ENCODE measurements around the gene DNAH1. TPM values are rescaled to one million over a fixed set of nuclear protein-coding genes. Genes with fewer than 3 reads are reported as not detected.

The DNAH1 gene
- polyA plus RNA-seq, 1 donor (not counting 4 experiments of a cell fraction or from before 2014, with no cell fraction given): 0.33 TPM

GRCh38 chr3:52295671-52296208 is 20.4 kb upstream of the DNAH1 start:
- FAIRE-seq (no peak), DNase-seq (ENCODE audit: low read depth, low spot score) (no peak)
- Histone ChIP-seq H3K4me2 (ENCODE audit: control insufficient read depth, extremely low read depth, insufficient read depth, low read depth, low read length) (no peak overlapping the region), H3K4me3 (ENCODE audit: control insufficient read depth in 2 of 3, extremely low read depth in 1 of 3, insufficient read depth in 2 of 3, low read depth in 1 of 3, low read length in 3 of 3) (no peak overlapping the region), H3K27ac (ENCODE audit: control insufficient read depth, insufficient read depth, low read length) (no peak overlapping the region), H2AFZ (ENCODE audit: control insufficient read depth, low read length) (no peak overlapping the region), H3K9me1 (ENCODE audit: control insufficient read depth, extremely low read depth, insufficient read depth, low read length) (no peaks in the 10 kb centered on the region), H3K9ac (ENCODE audit: control insufficient read depth, extremely low read depth, insufficient read depth, low read length) (no peak overlapping the region), H3K36me3 (ENCODE audit: control insufficient read depth in 2 of 2, extremely low read depth in 1 of 2, insufficient read depth in 2 of 2, low read length in 2 of 2) (peaks cover 5 to 9% of the 10 kb centered on the region in 2 experiments), H3K4me1 (ENCODE audit: control insufficient read depth, extremely low read depth, insufficient read depth, low read length) (peaks cover 8% of the 10 kb centered on the region), H3K27me3 (ENCODE audit: control insufficient read depth, extremely low read depth, insufficient read depth, low read length) (no peaks in the 10 kb centered on the region), H3K79me2 (ENCODE audit: control insufficient read depth, insufficient read depth, low read length) (no peaks in the 10 kb centered on the region), H4K20me1 (ENCODE audit: control insufficient read depth, extremely low read depth, insufficient read depth, low read length) (no peaks in the 10 kb centered on the region), H3K9me3 (ENCODE audit: control insufficient read depth, low read depth, low read length) (no peaks in the 10 kb centered on the region)
- dilution Hi-C loops (cut with MboI; ENCODE audit: extremely low pct_ligation_motif_present, low sequenced_read_pairs): no loop called here
- TF ChIP-seq CTCF (optimal IDR thresholded peaks at IDR 0.05 in 1 of 3, IDR thresholded peaks at IDR 0.05 in 1 of 3, conservative IDR thresholded peaks at IDR 0.05 in 1 of 3; ENCODE audit: extremely low read depth in 1 of 3, insufficient read depth in 2 of 3, low read length in 3 of 3) (no peak), EZH2 (IDR thresholded peaks at IDR 0.05; ENCODE audit: low read length) (no peak)

- no peaks in the 10 kb centered on the region for H3K27me3 ChIP-seq (ENCODE audit: control insufficient read depth, extremely low read depth, insufficient read depth, low read length)
- dilution Hi-C loops (cut with MboI; ENCODE audit: extremely low pct_ligation_motif_present, low sequenced_read_pairs): no loop called here
- DNase-seq (ENCODE audit: low read depth, low spot score): no peak
- no peaks in the 10 kb centered on the region for H3K79me2 ChIP-seq (ENCODE audit: control insufficient read depth, insufficient read depth, low read length)
- no peaks in the 10 kb centered on the region for H3K9me1 ChIP-seq (ENCODE audit: control insufficient read depth, extremely low read depth, insufficient read depth, low read length)
- H3K36me3 ChIP-seq (ENCODE audit: control insufficient read depth in 2 of 2, extremely low read depth in 1 of 2, insufficient read depth in 2 of 2, low read length in 2 of 2): peaks cover 3 to 4% of the 10 kb centered on the region in 2 experiments
- FAIRE-seq: no peak
- no peak overlapping the region for H3K9ac ChIP-seq (ENCODE audit: control insufficient read depth, extremely low read depth, insufficient read depth, low read length)
- no peak overlapping the region for H2AFZ ChIP-seq (ENCODE audit: control insufficient read depth, low read length)
- H3K9me3 ChIP-seq (ENCODE audit: control insufficient read depth, low read depth, low read length): no peaks in the 10 kb centered on the region
- H3K27ac ChIP-seq (ENCODE audit: control insufficient read depth, insufficient read depth, low read length): no peak overlapping the region
- H3K4me3 ChIP-seq (ENCODE audit: control insufficient read depth in 2 of 3, extremely low read depth in 1 of 3, insufficient read depth in 2 of 3, low read depth in 1 of 3, low read length in 3 of 3): no peak overlapping the region
- H3K4me2 ChIP-seq (ENCODE audit: control insufficient read depth, extremely low read depth, insufficient read depth, low read depth, low read length): no peak overlapping the region
- no peaks in the 10 kb centered on the region for H4K20me1 ChIP-seq (ENCODE audit: control insufficient read depth, extremely low read depth, insufficient read depth, low read length)
- no peak for TF ChIP-seq EZH2 (IDR thresholded peaks at IDR 0.05; ENCODE audit: low read length)
- TF ChIP-seq CTCF (optimal IDR thresholded peaks at IDR 0.05 in 1 of 3, IDR thresholded peaks at IDR 0.05 in 1 of 3, conservative IDR thresholded peaks at IDR 0.05 in 1 of 3; ENCODE audit: extremely low read depth in 1 of 3, insufficient read depth in 2 of 3, low read length in 3 of 3): no peak
- H3K4me1 ChIP-seq (ENCODE audit: control insufficient read depth, extremely low read depth, insufficient read depth, low read length): peaks cover 10% of the 10 kb centered on the region
Measured at GRCh38 chr3:52297242-52298148, 18.6 kb upstream of the DNAH1 start.

Measured in keratinocyte (primary cell).